ENCODE measurements around the gene FAM110D. TPM values are rescaled to one million over a fixed set of nuclear protein-coding genes. Genes with fewer than 3 reads are reported as not detected.

FAM110D gene
- total RNA-seq, 1 donor from 2014 or later: not detected

- intact Hi-C loops (cut with micrococcal nuclease): no loop called here
Observed at GRCh38 chr1:26181586-26182382, 22.9 kb downstream of the FAM110D start.

- intact Hi-C loops (cut with micrococcal nuclease): no loop called here
Observed at GRCh38 chr1:26182383-26182696, 23.5 kb downstream of the FAM110D start.

DNA sequence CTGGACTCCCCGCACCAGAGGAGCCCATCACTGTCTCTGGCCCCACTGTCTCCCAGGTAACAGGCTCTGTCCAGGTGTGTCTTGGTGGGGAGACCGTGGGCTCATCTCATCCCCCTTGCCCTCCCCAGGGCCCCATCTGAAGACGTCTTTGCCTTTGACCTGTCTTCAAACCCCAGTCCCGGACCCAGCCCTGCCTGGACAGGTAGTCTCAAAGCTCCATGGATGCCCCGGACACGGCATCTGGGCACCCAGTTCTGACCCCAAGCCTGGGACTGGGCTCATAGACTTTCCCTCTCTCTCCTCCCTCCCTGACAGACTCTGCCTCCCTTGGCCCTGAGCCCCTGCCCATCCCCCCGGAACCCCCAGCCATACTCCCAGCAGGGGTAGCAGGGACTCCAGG lies 25.2 kb downstream of the FAM110D start:
- intact Hi-C loops (cut with micrococcal nuclease): no loop called here

DNA sequence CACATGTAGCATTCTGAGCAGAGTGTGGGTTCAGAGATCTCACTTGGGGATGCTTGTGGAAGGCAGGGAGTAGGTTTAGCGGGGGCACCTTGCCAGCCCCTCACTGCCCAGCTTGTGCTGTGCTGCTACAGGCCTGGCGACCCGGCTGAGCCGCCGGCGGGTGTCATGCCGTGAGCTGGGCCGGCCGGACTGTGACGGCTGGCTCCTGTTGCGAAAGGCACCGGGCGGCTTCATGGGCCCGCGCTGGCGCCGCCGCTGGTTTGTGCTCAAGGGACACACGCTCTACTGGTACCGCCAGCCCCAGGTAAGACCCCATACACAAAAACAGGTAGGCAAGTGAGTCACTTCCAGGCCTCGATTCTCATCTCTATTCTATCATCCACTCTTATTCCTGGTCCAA lies 26.0 kb downstream of the FAM110D start:
- intact Hi-C loops (cut with micrococcal nuclease): no loop called here

DNA sequence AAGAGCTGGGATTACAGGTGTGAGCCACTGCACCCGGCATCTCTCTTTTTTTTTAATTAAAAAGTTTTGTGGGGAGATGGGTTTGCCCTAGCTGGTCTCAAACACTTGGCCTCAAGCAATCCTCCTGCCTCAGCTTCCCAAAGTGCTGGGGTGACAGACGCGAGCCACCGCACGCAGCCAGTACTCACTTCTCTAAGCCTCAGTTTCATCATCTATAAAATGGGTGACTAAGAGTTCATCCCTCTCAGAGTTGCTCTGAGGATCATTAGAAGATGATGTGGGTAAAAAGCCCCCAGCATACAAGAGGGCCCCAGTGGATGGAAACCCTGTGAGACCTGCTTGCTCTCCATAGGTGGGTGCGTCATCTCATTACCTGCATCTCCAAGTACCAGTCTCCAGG lies 29.0 kb downstream of the FAM110D start:
- intact Hi-C loops (cut with micrococcal nuclease): no loop called here

GRCh38 chr1:26188477-26188876 lies 29.6 kb downstream of the FAM110D start:
- intact Hi-C loops (cut with micrococcal nuclease): no loop called here

DNA sequence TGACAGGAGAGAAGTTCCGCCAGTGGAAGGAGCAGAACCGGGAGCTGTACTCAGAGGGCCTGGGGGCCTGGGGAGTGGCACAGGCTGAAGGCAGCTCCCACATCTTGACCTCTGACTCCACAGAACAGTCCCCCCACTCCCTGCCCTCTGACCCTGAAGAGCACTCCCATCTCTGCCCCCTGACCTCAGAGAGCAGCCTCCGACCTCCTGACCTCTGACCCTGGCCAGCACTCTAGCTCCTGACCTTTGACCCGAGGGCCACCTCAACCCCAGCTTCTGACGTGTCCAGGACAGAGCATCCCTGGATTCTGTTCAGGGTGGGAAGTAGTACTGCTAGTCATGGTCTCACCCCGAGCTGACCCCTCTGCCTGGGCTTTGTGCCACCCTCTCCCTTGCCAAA lies 30.5 kb downstream of the FAM110D start:
- intact Hi-C loops (cut with micrococcal nuclease): no loop called here

DNA sequence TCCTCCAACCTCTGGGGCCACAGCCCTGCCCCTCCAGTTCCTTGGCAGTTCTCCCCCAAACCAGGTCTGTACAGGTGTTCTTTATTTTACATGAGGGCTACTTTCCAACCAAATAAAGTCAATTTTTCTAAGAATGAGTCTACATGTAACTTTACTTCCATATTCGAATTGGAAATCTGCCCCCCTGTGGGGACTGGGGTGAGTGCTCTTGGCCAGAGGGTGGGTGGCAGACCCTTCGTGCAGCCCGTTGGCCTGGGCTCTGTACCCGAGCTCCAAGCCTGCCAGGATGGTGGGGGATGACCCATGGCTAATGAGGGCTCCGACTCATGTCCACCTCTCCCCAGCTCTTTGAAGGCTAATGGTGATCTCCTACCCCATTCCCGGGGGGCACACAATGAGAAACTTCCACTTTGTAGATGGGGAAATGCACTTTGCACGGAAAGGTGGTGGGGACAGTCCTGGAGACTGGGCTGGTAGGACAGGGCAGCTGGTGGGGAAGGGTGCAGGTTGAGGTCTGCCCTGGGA lies 30.9 kb downstream of the FAM110D start:
- intact Hi-C loops (cut with micrococcal nuclease): no loop called here

DNA sequence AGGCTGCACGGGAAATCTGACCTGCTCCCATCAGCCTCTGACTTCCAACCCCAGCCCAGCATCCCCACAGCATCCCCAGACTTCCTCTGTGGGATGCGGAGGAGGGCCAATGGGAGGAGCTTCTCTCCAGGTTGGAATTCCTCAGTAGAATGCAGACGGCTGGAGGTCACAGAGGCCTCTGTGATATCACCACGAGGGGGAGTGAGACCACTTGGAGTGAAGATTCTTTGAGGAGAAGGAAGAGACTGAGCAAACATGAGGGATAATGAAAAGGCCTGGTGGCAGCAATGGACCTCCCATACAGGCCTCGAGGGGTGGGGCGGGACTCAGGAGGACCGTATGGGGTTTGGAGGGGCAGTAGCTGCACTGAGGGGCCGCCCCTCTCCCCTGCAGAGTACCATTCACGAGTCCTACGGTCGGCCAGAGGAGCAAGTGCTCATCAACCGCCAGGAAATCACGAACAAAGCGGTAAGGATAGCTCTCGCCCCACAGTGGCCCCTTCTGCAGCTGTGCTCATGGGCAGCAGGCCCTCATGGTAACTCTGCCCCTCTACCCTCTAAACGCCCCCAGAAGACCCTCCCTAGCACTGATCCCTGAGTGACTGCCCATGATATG lies 31.6 kb downstream of the FAM110D start, which contains the start of gene CATSPER4:
TSS of gene CATSPER4 (plus strand) at position 230 of the 615 bp plus-strand sequence. CDS start at position 256, 26 bp downstream.
- intact Hi-C loops (cut with micrococcal nuclease): no loop called here

- intact Hi-C loops (cut with micrococcal nuclease): no loop called here
Observed at GRCh38 chr1:26191739-26192138, 32.9 kb downstream of the FAM110D start.

DNA sequence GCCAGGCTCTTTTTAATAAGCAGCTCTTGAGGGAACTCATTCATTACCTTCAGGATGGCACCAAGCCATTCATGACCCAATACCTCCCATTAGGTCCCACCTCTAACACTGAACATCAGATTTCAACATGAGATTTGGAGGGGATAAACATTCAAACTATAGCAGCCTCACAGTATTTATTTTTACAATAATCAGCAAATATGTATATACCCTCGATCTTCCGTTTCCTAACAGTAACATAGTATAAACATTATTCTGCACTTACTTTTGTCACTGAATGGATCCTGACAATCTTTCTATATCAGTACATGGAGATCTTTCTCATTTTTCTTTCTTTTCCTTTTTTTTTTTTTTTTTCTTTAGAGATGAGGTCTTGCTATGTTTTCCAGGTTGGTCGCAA lies 36.9 kb downstream of the FAM110D start:
- intact Hi-C loops (cut with micrococcal nuclease): no loop called here

DNA sequence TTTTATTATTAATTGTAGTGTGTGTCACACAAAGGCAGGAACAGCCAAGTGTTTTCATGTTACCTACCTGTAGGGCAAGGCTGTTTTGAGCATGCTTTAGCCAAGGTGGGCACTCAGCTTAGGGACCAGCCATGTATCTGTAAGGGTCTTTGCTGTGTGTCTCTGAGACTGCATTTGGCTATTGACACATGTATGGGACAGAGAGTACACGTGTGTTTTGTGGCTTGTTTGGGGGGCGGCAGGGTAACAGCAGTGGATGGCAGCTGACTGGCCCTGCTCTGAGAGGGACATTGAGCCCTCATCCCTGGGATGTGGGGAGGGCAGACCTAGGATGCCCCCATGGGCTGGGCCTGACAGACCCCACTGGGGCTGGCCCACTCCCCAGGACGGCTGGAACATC lies 38.4 kb downstream of the FAM110D start:
- intact Hi-C loops (cut with micrococcal nuclease): no loop called here

DNA sequence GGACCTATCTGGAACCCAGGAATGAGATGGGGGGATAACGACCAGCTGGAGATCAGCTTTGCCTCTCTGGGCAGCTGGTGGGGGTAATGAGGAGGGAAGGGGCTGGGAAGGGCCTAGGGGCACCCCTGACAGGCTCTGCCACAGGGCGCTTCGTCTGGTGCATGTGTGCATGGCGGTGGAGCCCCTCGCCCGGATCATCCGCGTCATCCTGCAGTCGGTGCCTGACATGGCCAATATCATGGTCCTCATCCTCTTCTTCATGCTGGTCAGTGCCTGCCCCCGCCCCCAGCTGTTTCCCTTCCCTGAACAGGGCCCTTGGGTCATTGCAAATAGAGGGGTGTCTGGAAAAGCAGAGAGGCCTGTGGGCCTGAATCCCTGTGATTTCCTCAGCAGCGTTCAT lies 38.9 kb downstream of the FAM110D start:
- intact Hi-C loops (cut with micrococcal nuclease): no loop called here

DNA sequence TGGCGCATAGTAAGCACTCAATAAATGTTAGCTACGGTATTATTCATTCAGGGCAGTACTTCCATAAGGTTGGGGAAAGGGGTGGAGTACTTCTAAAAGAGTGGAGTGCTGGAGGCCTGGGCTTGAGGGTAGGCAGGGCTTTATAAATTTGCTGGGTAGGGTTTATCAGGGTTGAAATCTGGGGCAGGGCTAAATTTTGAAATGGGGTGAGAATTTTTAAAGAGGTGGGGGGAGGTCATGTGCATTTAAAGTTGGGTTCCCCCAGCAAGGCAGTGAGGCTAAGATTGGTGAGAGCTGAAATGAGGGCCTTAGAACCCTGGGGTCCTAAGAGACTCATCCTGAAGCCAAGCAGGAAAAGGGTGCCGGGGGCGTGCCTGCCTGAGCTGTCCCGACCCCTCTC lies 41.5 kb downstream of the FAM110D start:
- intact Hi-C loops (cut with micrococcal nuclease): no loop called here

DNA sequence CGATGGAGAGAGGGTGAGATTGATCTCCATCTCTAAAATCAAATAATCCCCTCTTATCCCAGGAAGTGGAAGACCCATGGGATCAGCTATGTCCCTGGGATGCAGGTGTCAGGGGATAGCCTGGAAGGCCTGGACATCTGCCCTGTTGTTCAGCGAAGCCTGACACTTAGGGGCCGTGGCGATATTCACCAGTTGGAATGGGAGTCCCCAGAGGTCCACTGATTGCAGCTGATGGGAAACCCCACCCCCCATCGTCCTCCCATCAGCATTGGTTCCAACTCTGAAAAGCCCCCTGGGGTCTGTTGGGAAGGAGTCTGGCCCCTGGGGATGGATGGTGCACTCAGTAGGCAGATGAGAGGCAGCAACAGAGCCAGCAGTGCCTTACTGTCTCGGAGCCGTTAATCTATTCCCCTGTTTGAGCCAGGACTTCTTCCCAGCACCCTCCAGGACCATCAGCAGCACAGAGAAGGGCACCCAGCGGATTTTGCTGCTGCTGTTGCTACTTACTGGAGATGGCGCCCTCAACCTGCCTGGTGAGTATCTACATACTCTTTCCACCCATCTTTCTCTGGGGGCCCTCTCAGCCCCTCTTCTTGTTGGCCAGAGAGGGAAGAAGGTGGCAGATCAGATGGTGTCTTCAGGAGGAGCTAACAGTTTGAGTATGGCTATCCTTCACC lies 44.9 kb downstream of the FAM110D start:
- intact Hi-C loops (cut with micrococcal nuclease): no loop called here

GRCh38 chr1:26210147-26210870 lies 51.4 kb downstream of the FAM110D start:
- intact Hi-C loops (cut with micrococcal nuclease): no loop called here

DNA sequence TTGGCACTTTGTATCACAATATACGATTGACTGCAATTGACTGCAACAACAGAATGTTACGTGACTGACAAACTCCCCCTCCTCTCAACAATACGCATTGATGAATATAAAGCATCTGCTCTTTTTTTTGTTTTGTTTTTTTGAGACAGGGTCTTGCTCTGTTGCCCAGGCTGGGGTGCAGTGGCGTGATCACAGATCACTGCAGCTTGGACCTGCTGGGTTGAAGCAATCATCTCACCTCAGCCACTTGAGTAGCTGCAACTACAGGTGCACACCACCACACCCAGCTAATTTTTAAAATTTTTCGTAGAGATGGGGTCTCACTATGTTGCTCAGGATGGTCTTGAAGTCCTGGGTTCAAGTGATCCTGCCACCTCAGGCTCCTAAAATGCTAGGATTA lies 53.8 kb downstream of the FAM110D start:
- intact Hi-C loops (cut with micrococcal nuclease): no loop called here

DNA sequence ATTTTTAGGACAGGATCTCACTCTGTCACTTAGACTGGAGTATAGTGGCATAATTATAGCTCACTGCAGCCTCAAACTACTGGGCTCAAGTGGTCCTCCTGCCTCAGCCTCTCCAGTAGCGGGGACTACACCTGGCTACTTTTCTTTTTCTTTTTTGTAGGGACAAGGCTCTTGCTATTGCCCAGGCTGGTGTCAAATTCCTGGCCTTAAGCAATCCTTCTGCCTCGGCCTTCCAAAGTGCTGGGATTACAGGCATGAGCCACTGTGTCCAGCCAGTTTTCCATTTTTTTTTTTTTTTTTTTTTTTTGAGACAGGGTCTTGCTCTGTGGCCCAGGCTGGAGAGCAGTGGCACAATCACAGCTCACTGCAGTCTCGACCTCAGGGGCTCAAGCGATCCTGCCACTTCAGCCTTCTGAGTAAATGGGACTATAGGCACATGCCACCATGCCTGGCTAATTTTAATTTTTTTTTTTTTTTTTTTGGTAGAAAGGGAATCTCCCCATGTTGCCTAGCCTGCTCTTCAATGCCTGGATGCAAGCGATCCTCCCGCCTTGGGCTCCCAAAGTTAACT lies 54.5 kb downstream of the FAM110D start:
- intact Hi-C loops (cut with micrococcal nuclease): no loop called here
